ENCODE measurements around the gene NLGN1.

DNA sequence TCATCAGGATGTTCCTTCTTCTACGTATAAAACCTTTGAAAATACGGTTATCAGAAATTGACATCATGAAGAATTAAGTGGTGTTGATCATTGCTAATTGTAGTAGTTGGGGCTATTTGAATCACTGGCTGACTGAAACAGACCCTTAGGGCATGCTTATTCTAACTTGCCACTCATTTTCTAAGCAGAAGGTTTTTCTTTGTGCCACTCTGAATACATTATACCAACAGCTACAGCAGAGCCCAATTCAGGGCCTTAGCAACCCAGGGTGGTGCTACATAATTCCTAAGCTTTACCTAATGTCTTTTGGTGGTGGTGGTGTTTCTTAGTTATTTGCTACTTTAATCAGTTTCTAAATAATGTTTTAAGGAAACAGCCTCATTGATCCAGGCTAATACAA is 524.2 kb downstream of the NLGN1 start:
- TF ChIP-seq GATA2 (IDR thresholded peaks at IDR 0.05; ENCODE audit: low read depth, low read length) (no peak), GATA3 (IDR thresholded peaks at IDR 0.05; ENCODE audit: low read depth, low read length) (no peak)

All from SH-SY5Y (cell line).